ENCODE measurements around the gene PHF23. TPM values are rescaled to one million over a fixed set of nuclear protein-coding genes. Genes with fewer than 3 reads are reported as not detected.

Gene PHF23
- total RNA-seq, 1 experiment from 2014 or later: 121 TPM

DNA sequence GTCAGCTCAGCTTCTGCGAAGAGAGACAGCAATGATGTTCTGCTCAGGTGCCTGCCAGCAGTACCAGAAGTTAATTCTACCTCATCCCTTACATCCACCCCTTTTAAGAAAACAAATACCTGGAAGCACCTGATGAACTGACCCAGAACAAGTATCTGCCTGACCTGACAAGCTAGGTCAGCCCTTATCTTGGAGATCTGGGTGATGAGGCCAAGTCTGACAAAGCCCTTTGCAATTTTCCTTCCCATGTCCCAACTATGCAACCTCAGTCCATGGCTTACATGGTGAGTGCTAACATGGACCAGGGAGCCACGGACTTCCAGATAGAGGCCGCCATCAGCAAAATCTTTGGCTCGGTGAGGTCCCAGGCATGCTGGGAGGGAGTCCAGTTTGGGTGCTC lies 15.9 kb downstream of the PHF23 start:
- in situ Hi-C loops (cut with HindIII; ENCODE audit: low sequenced_read_pairs): loop anchor here (10.0 kb wide), 1 partner anchor 101 kb away; the partner anchor contains the start of gene NEURL4
- DNase-seq (ENCODE audit: low spot score): no peak

DNA sequence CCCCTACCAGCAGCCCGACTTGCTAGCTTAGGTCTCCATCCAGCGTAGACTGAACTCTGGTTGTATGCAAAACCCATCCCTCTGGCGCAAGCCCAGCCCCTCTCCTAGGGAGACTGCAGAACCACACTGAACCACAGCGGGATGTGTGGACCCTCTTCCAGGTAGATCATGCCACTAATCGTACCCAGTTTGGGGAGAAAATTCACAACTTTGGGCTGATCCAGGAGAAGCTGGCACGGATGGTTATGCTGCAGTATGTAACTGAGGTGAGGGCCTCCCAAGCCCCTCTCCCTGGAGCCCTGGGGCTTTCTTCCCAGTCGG lies 16.3 kb downstream of the PHF23 start:
- in situ Hi-C loops (cut with HindIII; ENCODE audit: low sequenced_read_pairs): loop anchor here (10.0 kb wide), 1 partner anchor 102 kb away; the partner anchor contains the start of gene NEURL4
- DNase-seq (ENCODE audit: low spot score): peak; percentile 32

DNA sequence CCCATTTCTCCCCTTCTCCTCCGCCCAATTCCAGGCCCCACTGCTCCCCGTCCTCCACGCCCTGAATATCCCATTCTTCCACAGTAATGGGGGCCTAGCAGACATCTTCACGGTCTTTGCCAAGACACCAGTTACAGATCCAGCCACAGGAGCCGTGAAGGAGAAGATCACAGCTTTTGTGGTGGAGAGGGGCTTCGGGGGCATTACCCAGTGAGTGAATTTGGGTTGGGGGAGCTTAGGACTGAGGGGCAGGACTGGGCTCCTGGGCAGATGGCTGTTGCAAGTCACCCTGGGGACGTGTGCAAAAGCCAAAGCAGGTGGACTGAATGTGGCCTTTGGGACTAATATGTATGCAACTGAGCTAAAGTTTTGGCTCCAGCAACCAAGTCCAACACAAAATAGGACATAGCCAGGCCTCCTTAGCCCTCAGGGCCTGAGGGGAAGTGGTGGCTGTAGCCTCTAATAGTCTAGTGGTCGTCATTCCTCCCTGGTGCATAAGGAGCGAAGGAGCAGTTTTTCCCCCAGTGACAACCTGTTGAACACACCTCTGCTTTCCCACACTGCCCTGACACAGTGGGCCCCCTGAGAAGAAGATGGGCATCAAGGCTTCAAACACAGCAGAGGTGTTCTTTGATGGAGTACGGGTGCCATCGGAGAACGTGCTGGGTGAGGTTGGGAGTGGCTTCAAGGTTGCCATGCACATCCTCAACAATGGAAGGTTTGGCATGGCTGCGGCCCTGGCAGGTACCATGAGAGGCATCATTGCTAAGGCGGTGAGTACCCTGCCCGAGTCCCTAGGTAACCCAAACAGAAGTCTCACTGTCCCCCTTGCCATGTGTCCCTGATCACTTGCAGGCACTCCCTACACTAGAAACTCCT lies 16.9 kb downstream of the PHF23 start:
- in situ Hi-C loops (cut with HindIII; ENCODE audit: low sequenced_read_pairs): loop anchor here (10.0 kb wide), 1 partner anchor 102 kb away; the partner anchor contains the start of gene NEURL4
- peak; percentile 9 for DNase-seq (ENCODE audit: low spot score)

DNA sequence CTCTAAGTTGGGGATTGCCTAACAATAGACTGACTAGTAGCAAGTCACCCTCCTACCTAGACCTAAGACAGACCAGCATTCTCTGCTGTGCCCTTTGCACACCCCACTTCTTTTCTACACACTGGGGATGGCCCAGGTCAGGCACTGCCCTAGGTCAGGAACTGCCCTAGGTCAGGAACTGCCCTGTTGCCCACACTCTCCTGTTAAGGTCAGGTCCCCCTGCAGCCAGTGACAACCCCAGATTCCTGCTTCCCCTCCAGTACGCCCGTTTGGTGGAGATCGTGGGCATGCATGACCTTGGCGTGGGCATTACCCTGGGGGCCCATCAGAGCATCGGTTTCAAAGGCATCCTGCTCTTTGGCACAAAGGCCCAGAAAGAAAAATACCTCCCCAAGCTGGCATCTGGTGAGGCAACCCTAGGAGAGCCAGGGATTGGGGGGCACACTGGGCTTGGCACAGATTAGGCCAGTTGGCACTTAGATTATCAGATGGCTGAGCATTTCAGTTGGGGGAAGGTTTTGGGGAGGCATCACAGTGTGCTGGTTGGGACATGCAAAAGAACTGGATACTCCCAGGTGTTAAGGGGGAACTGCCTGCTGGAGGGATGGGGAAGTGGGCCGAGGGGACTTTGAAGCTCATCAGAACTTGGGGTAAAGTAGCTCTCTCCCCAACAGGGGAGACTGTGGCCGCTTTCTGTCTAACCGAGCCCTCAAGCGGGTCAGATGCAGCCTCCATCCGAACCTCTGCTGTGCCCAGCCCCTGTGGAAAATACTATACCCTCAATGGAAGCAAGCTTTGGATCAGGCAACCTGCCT lies 17.8 kb downstream of the PHF23 start:
- in situ Hi-C loops (cut with HindIII; ENCODE audit: low sequenced_read_pairs): loop anchor here (10.0 kb wide), 1 partner anchor 103 kb away; the partner anchor contains the start of gene NEURL4
- DNase-seq (ENCODE audit: low spot score): no peak

DNA sequence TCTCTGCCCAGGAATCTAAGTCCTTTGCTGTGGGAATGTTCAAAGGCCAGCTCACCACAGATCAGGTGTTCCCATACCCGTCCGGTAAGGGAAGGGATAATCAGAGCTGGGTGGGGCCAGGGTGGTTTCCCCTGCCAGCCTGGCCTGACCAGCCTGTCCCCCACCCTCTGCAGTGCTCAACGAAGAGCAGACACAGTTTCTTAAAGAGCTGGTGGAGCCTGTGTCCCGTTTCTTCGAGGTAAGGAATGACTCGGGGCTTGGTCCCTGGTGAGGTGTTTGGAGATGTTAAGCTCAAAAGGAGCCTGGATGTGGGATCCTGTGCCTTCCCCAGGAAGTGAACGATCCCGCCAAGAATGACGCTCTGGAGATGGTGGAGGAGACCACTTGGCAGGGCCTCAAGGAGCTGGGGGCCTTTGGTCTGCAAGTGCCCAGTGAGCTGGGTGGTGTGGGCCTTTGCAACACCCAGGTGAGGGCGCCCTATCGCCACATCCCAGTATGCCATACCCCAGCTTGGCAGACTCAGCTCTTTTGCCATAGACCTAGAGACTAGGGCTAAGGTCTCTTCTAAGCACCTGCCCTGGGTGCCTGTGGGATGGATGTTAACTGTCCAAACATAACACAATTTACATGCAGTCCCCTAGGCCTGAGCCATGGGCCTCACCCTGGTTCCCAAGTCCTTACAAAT lies 18.5 kb downstream of the PHF23 start:
- peak; percentile 49 for DNase-seq (ENCODE audit: low spot score)

DNA sequence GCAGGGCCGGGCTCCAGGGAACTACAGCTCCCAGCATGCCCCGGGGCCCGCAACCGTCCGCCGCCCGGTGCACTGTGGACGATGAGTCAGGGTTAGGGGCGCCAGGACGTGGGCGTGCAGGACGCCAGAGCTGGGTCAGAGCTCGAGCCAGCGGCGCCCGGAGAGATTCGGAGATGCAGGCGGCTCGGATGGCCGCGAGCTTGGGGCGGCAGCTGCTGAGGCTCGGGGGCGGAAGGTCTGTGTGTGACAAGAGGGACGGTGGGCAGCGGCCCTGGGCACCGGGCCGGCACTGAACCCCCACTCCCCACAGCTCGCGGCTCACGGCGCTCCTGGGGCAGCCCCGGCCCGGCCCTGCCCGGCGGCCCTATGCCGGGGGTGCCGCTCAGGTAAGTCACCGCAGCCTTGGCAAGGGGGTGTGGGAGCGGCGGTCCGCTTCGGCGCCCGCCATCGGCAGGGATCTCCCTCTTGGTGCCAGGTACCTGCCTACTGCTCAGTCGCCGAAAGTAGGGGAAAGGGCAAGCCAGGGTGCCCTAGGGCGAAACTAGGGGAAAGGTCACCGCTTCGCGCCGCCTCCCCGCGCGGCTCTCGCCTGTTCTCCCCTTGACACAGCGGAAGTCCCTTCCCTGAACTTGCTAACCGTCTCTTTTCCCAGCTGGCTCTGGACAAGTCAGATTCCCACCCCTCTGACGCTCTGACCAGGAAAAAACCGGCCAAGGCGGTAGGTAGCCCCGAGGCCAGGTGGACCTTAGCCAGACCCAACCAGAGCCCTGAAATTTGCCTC lies 19.3 kb downstream of the PHF23 start, which contains the start of the genes ACADVL and DLG4:
Gene ACADVL, plus strand, starts transcription at position 127 of the 781 bp plus-strand sequence. Its CDS starts 47 bp downstream, at position 174.
Gene DLG4, minus strand, starts transcription at position 25 of the 781 bp plus-strand sequence.
- peak; percentile 88 for DNase-seq (ENCODE audit: low spot score)
- in situ Hi-C loops (cut with HindIII; ENCODE audit: low sequenced_read_pairs): loop anchor here (10.0 kb wide), 1 partner anchor 105 kb away; the partner anchor contains the start of gene NEURL4

More for the DNA sequence above, 18.5 kb downstream of the PHF23 start:
- in situ Hi-C loops (cut with HindIII; ENCODE audit: low sequenced_read_pairs): loop anchor here (10.0 kb wide), 1 partner anchor 104 kb away; the partner anchor contains the start of gene NEURL4

DNA sequence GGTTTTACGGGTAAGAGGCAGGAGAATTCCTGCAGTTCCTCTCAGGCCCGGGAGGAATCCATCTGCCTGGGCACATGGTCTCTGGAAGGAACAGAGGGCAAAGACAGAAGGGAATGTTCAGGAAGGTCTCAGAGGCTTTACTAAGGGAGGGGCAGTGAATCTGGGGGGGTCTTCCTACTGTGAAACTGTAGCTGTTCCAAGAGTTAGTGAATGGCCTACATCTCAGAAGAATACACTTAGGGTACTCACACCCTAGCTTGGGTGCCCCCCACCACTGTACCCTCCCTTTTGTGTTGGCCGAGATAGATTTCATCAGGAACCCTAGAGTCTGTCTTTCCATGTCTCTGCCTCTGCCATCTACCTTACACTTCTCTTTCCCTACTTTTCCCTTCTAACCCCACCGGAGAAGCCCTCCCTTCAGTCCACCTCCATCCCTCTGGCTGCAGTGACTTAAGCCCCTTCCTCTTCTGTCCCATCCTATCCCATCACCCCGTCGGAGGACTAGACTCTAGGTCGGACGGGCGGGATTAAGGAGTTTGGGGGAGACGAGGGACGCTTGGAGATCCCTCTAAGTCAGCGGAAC lies 19.9 kb downstream of the PHF23 start:
- DNase-seq (ENCODE audit: low spot score): no peak
- in situ Hi-C loops (cut with HindIII; ENCODE audit: low sequenced_read_pairs): no loop called here

DNA sequence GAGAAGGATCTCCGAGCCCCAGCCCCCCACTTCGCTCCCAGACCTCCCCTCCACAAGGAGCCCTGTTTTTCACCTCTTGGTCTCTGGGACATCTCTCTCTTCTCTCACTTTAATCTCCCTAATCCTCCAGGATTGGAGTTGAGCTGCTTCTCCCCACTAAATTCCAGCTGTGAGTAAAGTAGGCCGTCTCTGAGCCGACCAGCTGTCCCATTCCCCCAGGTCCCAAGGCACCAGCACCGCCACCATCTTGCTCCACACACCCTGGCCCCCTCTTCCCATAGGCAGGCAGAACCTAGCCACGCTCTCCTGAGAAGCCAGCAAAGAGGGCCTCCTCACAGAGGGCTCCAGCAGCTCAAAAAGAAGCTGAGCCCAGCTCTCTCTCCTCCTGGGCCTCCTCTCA lies 20.5 kb downstream of the PHF23 start:
- peak; percentile 4 for DNase-seq (ENCODE audit: low spot score)
- in situ Hi-C loops (cut with HindIII; ENCODE audit: low sequenced_read_pairs): no loop called here

DNA sequence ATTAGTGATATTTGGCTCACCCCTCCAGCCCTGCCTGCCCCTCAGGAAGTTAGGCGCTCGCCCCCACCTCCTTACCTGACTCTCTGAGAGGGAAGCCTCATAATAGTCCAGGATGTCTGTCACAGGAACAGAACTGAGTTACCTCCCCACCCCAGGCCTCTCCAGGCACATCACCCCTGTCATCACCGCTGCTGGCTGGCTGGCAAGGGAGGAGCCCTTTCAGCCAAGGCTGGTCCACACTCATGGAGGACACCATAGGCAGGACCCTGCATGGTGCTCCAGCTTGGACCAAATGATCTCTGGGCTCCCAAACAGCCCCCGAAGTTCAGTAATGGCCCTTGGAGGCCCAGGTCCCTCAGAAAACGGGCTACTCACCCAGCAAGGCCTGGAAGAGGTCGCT lies 21.1 kb downstream of the PHF23 start:
- in situ Hi-C loops (cut with HindIII; ENCODE audit: low sequenced_read_pairs): no loop called here

DNA sequence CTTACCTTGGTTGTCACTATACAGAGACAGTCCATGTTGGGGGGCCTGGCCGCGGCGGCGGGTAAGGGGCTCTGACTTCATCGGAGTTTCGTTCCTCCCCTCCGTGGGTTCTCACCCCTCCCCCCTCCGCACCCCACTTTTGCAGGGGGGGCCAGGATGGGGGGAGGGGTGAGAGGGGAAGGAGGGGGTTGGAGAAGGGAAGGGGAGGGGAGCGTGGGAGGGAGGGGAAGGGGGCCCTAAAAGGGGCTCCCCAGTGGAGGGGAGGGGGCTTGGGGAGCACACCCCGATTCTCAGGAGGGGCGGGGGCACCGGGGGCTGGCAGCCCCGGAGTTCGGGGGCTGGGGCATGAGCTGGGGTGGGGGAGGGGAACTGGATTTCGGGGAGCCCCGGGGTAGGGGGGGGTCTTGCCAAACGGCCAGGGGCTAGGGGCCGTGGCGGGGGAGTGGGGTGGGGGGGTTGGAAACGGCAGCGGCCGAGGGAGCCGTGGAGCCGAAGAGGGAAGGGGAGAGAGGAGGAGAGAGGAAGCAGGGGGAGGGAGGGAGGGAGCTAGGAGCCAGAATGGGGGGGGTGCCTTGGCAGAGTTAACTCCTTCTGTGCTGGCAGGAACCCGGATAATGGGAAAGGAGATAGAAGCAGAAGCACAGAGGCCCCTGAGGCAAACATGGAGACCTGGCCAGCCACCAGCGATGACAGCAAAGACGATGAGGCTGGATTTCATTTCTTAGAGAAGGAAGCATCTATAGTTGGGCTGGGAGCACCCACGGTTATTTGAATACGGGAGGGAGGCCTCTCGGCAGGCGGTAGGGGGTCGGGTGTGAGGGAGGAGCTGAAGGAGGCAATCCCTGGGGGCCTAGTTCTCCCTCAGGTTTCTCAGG lies 21.9 kb downstream of the PHF23 start:
- peak; percentile 88 for DNase-seq (ENCODE audit: low spot score)
- in situ Hi-C loops (cut with HindIII; ENCODE audit: low sequenced_read_pairs): no loop called here

More for the DNA sequence above, 21.1 kb downstream of the PHF23 start:
- peak; percentile 9 for DNase-seq (ENCODE audit: low spot score)

DNA sequence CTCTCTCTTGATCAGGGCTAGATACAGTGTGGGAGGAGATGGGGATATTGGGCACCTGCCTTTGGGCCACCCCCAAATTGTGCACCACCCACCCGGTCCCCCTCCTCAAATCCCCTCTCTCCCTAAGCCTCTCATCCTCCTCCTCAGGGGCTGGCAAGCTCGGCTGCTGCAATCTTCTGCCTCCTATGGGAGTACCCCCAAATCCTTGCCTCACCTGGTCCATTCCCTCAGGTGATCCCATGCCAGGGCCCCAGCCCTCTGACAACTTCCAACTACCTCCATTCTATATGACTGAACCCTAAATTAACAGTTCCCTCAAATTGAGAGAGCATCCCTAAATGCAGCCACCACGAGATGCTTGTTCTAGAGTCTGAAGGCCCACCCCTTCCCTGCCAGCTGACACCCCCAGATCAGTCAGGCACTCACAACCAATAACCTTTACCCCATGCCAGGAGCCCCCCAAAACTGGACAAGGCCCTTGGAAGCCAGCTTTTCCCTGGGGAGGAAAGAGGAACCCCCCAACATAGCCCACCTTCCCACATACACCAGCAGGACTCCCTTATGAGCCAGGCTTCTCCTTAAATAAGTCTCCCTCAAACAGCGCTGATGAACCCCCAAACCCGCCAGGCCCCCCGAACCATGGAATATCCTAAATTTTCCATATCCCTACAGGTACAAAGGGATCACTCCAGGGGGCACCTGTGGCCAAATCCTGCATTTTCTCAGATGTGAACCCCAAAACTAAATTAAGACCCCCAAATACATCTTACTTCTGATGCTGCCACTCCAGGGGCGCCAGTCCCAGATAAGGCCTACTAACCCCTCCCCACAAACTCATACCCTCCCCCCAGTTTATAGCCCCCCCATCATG lies 22.8 kb downstream of the PHF23 start:
- in situ Hi-C loops (cut with HindIII; ENCODE audit: low sequenced_read_pairs): no loop called here
- DNase-seq (ENCODE audit: low spot score): peak; percentile 27

DNA sequence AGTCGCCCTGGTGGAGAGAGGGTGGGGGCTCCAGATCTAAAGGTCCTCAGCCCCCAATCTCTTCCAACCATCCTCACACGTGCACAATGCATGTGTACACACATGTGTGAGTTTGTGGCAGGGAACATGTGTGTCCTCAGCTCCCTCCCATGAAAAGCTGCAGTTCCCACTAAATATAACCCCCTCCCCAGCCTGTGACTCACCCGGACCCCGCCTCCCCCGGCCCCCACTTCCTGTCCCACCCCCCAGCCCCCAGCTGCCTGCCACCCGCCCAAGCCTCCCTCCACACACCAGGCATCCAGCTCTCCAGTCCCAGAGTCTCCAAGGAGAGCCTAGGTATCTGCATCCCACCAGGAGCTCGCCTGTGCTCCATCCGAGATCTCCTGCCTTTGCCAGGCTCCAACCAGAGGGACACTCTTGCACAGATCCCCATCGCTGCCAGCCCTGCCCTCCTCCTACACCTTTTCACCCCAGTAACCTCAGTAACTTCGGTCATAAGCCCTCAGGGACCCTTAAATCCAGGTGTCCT lies 23.5 kb downstream of the PHF23 start:
- in situ Hi-C loops (cut with HindIII; ENCODE audit: low sequenced_read_pairs): no loop called here
- peak; percentile 39 for DNase-seq (ENCODE audit: low spot score)

DNA sequence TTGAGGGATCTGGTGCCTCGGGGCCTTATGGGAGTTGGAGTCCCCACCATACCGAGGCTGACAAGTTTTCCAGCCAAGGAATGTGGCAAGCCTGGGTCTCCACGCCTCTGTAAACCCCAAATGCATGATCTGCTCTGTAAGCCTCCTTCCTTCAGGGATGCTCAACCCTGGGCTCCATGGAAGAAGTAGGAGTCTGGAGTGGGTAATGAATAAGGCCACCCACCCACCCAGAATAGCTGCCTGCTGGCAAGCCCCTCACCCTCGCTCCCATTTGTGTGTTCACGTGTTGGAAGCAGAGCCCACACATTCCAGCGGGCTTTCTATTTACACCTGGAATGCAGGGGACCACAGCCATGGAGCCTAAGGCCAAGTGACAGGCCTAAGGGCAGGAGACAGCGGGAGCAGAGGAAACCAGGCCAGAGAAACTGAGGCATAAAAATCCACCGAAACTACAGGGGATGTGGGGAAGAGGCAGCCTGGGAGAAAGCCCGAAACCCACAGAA lies 24.1 kb downstream of the PHF23 start:
- no peak for DNase-seq (ENCODE audit: low spot score)
- in situ Hi-C loops (cut with HindIII; ENCODE audit: low sequenced_read_pairs): no loop called here

DNA sequence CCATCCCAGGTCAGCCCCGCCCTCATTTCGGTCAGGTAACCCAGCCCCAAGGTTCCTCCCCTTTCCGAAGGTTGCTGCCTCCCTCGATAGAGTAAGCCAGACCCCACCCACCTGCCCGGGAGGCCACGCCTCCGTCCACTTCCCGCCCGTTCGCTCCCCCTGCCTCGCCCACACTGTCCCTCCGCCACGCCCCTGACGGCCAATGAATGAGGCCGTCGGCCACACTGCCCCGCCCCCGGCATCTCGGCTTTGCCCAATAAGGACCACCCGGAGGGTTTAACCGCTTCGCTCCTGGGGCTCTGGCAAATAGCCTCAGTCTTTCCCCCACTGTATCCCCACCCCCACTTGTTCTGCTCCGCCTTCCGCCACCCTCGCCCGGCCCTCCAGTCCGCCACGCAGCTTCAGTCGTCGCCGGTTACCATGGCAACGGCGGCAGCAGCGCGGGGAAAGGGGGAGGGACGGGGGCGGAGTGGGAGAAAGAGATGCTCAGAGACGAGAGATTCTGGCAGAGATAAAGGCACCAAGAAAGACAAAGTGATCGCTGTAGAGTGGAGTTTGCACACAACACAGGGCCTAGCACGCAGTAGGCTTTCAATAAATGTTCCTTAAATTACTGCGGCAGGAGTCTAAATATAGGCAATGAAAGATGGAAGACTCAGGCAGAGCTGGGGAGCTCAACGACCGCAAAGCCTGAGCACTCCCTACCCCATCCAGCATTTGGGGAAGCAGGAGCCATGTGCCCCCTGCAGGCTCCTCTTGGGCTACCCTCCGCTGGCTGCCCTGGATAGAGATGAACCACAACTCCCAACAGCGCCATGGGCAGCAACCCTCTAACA lies 24.7 kb downstream of the PHF23 start:
- in situ Hi-C loops (cut with HindIII; ENCODE audit: low sequenced_read_pairs): no loop called here
- DNase-seq (ENCODE audit: low spot score): peak; percentile 98

DNA sequence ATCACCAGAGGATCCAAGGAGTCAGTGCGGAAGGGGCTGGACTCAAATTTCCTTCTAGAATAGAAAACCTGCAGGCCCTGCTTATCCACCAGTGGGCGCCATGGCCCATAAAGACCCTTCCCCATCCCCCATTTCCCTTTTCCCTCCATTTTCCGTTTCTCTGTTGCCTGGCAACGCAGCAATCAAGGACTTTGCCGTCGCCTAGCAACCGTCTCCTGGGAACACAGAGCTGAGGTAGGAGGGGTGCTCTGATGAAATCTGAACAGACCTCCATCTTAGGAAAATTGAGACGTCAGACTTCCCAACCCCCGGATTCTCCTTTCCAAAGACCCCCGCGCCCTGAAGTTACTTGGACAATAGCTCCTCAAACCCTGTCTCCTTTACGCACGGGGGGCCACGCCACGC lies 25.4 kb downstream of the PHF23 start:
- in situ Hi-C loops (cut with HindIII; ENCODE audit: low sequenced_read_pairs): no loop called here
- DNase-seq (ENCODE audit: low spot score): peak; percentile 86
